Vagina (tissue), 2 donors: ENCODE data around the gene JSRP1.

Experiments used
- POLR2A ChIP-seq, 2 donors: fragments of 450-650 bp; IDR thresholded peaks; one replicate each; pipeline ENCODE4 v1.6.1; 2017; ENCODE audit warnings: antibody characterized with exemption in 2 of 2, mild to moderate bottlenecking in 2 of 2, moderate library complexity in 2 of 2
- TF ChIP-seq, protein P1 (sequence below), 3 experiments: fragments of 450-650 bp in 2 of 3; fragments of 200-600 bp in 1 of 3; sonication (generic) in 1 of 3; IDR thresholded peaks; one replicate each; pipeline ENCODE4 v1.5.1; 2017 to 2019; ENCODE audit warnings: antibody characterized with exemption in 3 of 3, mild to moderate bottlenecking in 2 of 3, moderate library complexity in 2 of 3

DNA sequence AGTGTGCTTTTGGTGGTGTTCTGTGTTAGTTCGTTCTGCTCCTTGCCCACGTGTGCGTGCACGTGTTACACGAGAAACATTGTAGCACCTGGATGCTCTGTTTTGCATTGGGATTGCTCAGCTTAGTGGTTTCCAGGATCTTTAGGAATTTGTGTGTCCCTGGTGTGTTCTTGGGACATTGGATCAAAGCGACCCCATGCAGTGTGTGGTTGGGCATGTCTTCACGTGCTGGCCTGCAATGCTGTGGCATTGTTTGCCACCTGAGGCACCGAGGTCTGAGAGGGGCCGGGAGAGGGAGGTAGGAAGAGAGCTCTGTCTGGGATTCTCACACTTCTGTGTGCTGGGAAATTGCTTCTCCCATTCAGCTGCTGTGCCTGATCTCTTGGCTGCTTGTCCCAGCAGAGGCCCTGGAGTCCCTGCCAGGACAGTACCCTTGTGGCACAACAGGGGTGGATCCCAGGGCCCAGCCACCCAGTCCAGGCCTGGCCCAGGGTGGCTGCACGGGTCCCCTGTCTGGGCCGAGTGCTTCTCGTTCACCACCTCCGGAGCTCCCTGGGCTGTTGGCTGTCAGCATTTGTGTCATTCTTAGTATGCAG, 31.4 kb downstream of the JSRP1 start:
- TF ChIP-seq, protein P1, sequence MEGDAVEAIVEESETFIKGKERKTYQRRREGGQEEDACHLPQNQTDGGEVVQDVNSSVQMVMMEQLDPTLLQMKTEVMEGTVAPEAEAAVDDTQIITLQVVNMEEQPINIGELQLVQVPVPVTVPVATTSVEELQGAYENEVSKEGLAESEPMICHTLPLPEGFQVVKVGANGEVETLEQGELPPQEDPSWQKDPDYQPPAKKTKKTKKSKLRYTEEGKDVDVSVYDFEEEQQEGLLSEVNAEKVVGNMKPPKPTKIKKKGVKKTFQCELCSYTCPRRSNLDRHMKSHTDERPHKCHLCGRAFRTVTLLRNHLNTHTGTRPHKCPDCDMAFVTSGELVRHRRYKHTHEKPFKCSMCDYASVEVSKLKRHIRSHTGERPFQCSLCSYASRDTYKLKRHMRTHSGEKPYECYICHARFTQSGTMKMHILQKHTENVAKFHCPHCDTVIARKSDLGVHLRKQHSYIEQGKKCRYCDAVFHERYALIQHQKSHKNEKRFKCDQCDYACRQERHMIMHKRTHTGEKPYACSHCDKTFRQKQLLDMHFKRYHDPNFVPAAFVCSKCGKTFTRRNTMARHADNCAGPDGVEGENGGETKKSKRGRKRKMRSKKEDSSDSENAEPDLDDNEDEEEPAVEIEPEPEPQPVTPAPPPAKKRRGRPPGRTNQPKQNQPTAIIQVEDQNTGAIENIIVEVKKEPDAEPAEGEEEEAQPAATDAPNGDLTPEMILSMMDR (IDR thresholded peaks at IDR 0.05) = no peak
- TF ChIP-seq POLR2A (IDR thresholded peaks at IDR 0.05) = no peak
